GM21576 (cell line): ENCODE results near the gene CREB3L4.

Experiments
- ATAC-seq: cut with Tn5 transposase; IDR thresholded peaks from one replicate; pipeline ENCODE4 v1.9.1; 2021; ENCODE audit warnings: mild to moderate bottlenecking, moderate library complexity; ENCODE audit not compliant: unreplicated experiment

The CREB3L4 gene

GRCh38 chr1:153936011-153936802 lies 31.5 kb upstream of the CREB3L4 start:
- ATAC-seq = no peak

GRCh38 chr1:153937331-153937730 lies 30.4 kb upstream of the CREB3L4 start:
- ATAC-seq = no peak

- ATAC-seq = no peak
Measured at GRCh38 chr1:153938996-153939395, 28.7 kb upstream of the CREB3L4 start.

- ATAC-seq = no peak
Measured at GRCh38 chr1:153939476-153939875, 28.2 kb upstream of the CREB3L4 start.

GRCh38 chr1:153940756-153941155 lies 26.9 kb upstream of the CREB3L4 start:
- ATAC-seq = no peak

- ATAC-seq = no peak
Measured at GRCh38 chr1:153941826-153942725, 25.6 kb upstream of the CREB3L4 start.

- ATAC-seq = no peak
Measured at GRCh38 chr1:153942766-153943549, 24.7 kb upstream of the CREB3L4 start.

- no peak for ATAC-seq
Measured at GRCh38 chr1:153944005-153944826, 23.5 kb upstream of the CREB3L4 start.

- no peak for ATAC-seq
Measured at GRCh38 chr1:153944827-153945117, 22.9 kb upstream of the CREB3L4 start.

GRCh38 chr1:153945131-153945794 lies 22.4 kb upstream of the CREB3L4 start:
- ATAC-seq = no peak

GRCh38 chr1:153945795-153946621 lies 21.7 kb upstream of the CREB3L4 start:
- peak; percentile 60 for ATAC-seq

GRCh38 chr1:153946622-153947241 lies 21.0 kb upstream of the CREB3L4 start, which contains the start of gene DENND4B:
DENND4B (minus strand) TSS chr1:153946718; CDS start chr1:153944374, 2,344 bp downstream.
- ATAC-seq = peak; percentile 50

- ATAC-seq = no peak
Measured at GRCh38 chr1:153951183-153951582, 16.5 kb upstream of the CREB3L4 start.

- no peak for ATAC-seq
Measured at GRCh38 chr1:153951801-153952200, 15.9 kb upstream of the CREB3L4 start.

GRCh38 chr1:153953859-153954365 lies 13.8 kb upstream of the CREB3L4 start:
- no peak for ATAC-seq

- ATAC-seq = no peak
Measured at GRCh38 chr1:153954826-153955225, 12.9 kb upstream of the CREB3L4 start.

GRCh38 chr1:153956997-153957715 lies 10.5 kb upstream of the CREB3L4 start:
- no peak for ATAC-seq

GRCh38 chr1:153957744-153958110 lies 10.0 kb upstream of the CREB3L4 start:
- ATAC-seq = peak; percentile 21
